Activated CD4-positive, alpha-beta T cell treated with anti-CD3 and anti-CD28 coated beads, Interleukin-2, amount 50 U/mL, for 1 hour (primary cell): ENCODE data around the gene TNFRSF13B.
"Not testable (repeated sequence)": the region's sequence is repeated elsewhere in the genome, so short reads cannot be mapped to it uniquely, and the experiment has no call there.

Experiments used
- DNase-seq: peaks from one replicate; pipeline ENCODE4 v3.0.0-alpha.2; 2020

TNFRSF13B gene

DNA sequence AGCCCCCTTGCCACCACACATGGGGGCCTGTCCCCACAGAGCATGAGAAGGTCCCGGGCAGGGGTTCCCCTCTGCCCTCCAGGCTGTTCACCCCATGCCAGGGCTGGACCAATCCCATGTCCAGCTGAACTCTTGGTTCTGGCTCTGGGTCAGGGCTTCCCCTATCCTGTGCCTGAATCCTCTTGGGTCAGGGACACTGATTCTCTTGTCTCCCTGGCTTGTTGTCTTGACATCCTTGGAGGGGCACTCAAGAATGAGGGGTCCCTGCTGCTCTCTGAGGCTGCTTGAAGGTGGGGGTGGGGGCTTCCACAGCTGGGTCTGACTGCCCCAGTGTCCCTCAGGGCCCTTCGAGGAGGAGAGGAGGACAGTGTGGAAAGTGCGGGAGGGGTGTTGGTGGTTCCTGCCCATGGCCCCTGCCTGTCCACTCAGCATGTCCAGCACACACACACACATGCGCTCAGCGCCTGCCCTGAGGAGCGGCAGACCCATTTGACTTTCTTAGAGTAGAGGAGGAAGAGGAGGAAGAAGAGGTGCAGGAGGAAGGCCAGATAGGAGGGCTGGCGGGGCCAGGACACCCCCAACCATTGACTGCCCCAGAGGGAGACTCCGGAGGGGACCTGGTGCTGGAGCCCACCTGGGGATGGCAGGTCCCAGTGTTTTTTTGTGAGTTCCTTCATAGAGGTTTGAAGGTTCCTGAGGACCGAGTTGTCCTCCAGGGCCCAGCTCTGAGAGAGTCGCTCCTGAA lies 47.0 kb downstream of the TNFRSF13B start:
- DNase-seq = no peak

DNA sequence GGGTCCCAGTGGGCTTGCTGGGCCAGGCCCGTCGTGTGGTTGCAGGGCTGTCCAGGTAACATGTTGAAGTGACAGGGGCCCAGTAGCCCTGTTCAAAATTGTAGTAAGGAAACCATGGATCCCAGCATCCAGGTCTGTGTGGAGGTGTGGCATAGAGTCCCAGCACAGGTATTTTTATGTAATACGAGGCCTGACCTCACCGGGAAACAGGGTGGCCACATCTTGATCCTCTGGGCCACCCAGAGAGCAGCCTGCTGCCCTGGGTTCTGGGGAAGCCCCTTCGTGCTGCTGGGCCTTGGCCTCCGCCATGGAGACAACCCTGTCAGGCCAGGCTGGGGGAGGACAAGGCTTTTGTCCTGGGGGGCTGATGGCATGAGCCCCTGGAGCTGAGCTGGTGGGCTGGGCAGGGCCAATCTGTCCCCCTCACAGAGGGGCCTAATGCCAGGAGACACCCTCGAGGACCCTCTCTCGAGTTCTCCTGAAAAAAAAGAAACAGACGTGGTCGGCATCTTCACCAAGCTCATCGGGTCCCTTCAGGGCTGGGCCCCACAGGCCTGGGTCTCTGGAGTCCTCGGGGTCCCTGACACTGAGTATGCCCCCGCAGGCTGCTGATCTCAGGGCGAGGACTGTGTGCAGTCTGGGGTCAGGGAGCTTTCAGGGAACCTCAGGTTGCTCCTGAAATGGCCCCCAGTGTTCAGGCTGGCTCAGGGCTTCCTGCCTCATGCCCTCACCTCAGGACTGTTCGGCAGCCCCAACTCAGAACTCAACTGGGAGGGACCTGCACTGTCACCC lies 47.8 kb downstream of the TNFRSF13B start:
- no peak for DNase-seq

DNA sequence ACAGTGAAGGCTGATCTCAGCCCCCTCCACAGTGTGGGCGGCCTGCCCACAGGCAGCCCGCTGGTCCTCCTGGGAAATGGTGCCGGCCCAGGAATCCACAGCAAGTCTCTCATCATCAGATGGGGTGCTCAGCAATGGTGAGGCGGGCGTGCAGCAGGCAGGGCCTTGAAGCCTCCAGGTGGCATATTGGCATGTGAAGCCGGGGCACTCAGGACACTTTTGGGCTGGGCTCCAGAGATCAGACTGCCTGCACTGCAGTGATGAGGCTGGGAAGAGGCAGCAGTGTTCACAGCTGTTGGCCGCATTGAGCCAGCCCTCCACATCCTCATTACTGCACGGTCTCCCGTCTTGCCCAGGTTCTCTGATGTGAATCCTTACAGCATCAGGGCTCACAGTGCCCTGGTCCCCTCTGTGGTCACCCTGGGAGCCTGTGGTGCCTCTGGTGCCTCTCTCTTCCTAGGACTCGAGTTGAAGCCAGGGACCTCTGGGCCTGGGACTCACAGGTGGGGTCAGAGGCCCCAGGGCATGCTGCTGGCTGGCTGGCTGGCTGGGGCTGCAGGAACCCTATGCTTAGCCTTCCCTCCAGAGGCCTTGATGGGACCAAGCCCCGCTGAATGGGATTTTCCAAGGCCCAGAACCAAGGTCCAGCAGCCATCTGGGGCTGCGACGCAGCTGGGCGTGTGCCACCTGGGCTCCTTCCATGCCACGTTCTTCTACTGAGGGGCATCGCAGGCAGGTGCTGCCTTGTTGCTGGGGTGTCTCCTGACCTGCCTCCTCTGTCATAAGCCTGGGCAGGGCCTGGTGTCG lies 48.6 kb downstream of the TNFRSF13B start:
- no peak for DNase-seq

DNA sequence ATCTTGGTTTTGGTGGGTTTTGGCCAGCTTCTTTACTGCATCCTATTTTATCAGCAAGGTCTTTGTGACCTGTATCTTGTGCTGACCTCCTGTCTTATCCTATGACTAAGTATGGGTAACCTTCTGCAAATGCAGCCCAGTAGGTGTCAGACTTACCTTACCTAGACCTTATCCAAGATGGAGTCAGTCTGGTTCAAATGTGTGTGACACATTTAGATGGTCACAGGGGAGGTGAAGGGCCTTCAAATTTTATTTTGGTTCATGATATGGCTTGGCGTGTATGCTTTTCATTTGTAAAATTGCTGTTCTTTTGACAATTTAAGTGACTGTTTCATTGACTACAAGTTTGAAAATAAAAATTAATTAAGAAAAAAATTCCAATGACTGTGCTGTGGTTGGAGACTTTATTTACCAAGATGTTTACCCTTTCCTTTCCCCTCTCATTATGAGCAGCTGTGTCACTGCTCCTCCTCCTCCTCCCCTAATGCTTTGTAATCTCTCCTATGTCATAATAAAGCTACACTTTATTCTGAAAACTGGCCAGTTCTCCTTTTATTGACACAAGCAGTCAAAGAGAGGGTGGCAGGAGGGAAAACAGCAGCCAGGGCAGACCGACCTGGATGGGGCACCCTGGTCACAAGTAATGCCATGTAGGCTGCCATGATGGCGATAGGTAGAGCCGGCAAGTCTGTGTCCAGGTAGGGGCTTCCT lies 49.4 kb downstream of the TNFRSF13B start:
- no peak for DNase-seq

DNA sequence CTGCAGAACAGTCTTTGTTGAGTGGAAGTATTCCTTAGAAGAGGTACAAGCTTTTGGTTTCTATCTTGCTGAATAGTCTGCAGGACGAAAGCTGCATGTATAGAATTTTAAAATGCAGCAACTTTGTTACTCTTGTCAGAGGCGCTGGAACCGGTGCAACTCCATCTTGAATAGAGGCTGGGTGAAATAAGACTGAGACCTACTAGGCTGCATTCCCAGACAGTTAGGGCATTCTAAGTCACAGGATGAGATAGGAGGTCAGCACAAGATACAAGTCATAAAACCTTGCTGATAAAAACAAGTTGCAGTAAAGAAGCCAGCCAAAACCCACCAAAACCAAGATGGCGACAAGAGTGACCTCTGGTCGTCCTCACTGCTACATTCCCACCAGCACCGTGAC lies 50.5 kb downstream of the TNFRSF13B start:
- DNase-seq = not testable (repeated sequence)

DNA sequence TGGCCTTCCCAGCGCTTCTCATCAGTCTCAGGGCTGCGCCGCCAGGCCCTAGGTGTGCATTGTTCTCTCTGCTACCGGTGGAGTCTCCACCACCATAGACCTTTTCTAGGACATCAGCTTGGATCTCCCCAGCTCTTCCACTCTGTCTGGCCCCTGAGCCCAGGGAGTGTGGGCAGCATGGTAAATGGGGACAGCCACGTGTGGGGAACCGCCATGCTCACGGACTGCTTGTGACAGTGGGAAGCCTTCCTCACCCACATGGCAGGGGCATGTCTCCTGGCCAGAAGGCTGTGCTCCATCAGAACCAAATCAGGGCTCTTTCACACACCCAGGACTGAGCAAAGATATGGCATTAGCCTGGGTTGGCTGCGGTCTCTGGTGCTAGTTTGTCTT lies 51.3 kb downstream of the TNFRSF13B start:
- DNase-seq = no peak

DNA sequence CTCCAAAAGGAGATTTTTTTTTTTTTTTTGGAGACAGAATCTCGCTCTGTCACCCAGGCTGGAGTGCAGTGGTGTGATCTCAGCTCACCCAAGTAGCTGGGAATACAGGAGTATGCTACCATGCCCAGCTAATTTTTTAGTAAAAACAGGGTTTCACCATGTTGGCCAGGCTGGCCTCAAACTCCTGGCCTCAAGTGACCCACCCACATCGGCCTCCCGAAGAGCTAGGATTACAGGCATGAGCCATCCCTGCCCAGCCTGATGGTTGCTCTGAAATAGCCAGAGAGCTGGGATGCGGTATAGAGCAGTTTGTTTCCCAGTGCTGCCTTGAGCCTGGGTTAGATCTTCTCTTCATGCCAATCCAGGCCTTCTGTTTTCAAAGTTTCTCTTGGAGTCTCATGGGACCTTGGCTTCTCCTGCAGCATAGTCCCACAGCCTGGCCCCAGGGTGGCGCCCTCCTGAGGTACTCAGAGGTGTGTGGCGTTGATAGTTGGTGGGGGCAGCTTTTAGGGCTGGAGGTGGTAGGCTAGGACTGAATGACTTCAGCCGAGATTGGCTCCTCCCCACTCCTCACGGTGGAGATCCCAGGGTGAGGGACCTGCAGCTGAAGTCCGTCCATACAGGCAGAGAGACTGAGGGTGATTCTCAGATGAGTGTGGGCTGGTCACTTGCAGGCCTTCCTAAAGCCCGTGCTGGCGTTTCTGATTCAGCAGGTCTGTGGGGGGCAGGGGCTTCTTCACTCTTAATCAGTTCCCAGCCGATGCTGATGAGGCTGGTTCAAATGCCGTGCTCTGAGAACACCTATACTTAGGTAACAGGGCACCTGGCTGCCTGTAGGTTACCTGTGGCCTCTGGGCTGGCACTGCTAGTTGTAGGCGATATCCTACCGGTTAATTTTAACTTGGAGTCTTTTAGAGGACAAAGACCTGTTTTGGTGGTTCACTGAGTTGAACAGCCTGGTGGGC lies 52.0 kb downstream of the TNFRSF13B start:
- DNase-seq = no peak

DNA sequence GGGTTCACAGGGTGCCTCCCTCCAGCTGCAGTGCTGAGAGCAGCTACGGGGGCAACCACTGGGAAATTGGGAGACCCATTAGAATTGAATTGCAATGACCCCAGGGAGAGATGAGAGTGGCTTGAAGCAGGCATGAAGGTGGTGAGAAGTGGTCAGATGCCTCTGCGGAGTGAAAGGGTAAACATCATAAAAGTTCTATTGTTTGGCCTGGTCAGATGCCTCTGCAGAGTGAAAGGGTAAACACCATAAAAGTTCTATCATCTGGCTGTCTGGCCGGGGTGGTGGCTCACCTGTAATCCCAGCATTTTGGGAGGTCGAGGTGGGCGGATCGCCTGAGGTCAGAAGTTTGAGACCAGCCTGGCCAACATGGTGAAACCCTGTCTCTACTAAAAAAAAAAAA lies 53.5 kb downstream of the TNFRSF13B start:
- DNase-seq = no peak

DNA sequence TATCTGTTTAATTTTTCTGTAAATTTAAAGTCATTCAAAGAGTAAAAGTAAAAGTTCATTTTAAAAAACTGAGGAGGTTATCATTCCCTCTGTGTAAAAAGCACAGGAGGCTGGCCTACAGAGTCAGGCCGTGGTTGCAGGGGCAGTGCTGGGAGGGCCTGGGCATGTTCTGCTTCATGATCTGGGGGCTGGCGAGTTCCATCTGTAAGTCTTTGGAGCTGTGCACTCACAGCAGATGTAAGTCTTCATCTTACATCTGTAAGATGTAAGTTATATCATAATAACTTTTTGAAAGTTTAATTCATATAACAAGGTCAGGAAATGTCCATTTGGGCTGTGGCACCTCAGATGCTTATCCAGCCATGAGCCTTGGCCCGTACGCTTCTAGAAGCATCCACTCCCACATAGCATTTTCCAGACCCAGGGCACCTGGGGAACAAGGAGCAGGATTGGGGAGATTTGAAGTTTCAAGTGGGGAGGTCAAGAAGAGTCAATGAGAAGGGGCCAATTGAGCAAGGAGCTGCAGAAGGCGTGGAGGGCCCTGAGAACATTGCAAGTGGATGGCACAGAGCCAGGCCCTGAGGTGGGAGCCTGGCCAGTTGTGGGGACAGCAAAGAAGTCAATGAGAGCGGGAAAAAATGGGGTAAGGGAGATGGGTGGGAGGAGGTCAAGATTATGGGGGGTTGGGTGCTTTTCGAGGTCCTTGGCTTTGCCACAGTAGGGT lies 54.1 kb downstream of the TNFRSF13B start:
- DNase-seq = no peak

DNA sequence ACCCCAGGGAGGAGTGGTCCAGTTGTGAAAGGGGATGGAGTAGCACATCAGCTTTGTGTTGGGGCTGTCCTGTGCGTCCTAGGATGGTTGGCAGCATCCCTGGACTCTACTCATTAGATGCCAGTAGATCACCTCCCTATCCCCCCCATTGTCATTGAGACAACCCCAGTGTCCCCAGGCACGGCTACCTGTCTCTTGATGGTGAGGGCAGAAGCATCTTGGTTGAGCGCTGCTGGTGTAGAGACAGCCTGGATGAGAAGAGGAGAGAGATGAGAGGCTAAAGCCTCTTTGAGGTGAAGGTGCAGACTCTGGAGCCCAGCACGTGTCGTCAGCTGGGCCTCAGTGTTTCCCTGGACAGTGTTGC lies 55.4 kb downstream of the TNFRSF13B start:
- DNase-seq = no peak

DNA sequence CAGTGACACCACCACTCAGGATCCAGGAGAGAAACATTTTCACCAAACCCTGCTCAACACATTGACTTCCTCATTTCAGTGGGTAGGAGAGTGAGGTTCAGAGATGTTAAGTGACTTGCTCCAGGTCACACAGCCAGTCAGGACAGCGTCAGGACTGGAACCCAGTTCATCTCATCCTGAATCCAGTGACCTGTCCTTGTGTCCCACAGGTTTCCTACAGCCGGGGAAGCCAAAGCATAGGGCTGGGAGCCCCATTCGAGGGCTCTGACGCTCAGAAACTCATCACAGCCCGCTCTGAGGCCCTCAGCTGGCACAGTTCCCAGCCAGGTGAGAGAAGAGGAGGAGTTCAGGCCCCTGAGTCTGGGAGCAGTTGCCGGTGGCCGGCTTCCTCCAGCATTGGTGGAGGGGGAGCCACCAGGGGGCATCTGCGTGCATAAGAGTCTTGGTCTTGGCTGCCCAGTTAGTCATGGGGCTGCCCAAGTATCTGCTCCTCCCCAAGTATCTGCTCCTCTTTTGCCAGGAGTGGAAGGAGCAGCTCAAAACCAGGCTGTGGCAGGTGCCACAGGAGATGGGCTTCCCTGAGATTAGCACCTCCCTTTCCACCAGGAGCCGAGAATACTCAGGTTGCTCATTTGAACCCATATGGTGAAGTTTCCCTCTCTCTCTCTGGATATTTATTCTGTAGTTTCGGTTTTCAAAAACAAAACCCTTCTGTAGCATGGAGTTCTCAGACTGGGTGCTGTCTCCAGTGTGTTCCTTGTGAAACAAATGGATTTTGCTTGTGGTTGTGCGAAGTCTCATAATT lies 56.0 kb downstream of the TNFRSF13B start:
- no peak for DNase-seq

DNA sequence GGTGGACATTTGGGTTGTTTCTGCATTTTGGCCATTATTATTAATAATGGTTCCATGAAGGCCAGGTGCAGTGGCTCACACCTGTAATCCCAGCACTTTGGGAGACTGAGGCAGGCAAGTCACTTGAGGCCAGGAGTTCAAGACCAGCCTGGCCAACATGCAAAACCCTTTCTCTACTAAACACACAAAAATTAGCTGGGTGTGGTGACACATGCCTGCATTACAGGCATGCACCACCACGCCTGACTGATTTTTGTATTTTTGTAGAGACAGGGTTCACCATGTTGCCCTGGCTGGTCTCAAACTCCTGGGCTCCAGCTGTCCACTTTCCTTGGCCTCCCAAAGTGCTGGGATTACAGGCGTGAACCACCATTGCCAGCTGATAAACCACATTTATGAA lies 58.5 kb downstream of the TNFRSF13B start:
- no peak for DNase-seq

DNA sequence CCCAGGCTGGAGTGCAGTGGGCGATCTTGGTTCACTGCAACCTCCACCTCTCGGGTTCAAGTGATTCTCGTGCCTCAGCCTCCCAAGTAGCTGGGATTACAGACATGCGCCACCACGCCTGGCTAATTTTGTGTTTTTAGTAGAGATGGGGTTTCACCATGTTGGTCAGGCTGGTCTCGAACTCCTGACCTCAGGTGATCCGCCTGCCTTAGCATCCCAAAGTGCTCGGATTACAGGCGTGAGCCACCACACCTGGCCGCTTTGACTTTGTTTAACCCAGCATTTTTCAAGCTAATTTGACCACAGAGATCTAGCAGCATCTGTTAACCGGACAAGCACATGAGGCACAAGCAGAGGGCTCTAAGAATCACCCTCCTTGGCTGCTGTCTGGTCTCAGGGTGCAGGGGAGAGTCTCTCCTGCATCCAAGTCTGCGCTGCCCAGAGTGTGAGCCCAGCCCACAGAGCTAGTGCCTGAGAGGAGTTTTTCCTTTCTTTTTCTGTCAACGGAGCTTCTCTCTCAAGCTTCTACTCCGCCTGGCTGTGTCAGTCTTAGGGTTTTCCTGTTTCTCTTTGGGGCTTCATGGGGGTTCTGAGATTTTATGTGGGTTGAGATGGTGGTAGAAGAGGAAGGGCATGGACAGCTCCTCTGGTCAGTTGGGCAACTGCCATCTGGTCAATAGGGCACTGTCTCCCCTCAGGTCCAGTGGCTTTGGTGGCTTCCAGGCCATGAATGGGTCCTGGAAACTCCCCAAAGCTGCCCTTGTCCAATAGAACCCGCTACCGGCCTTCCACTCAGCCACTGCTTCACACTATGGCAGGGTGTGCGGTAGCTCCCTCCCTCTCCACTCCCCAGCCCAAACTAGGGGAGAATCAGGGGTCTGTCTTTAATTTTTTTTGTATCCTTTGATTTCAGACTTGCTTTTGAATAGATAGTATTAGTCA lies 59.6 kb downstream of the TNFRSF13B start:
- no peak for DNase-seq

DNA sequence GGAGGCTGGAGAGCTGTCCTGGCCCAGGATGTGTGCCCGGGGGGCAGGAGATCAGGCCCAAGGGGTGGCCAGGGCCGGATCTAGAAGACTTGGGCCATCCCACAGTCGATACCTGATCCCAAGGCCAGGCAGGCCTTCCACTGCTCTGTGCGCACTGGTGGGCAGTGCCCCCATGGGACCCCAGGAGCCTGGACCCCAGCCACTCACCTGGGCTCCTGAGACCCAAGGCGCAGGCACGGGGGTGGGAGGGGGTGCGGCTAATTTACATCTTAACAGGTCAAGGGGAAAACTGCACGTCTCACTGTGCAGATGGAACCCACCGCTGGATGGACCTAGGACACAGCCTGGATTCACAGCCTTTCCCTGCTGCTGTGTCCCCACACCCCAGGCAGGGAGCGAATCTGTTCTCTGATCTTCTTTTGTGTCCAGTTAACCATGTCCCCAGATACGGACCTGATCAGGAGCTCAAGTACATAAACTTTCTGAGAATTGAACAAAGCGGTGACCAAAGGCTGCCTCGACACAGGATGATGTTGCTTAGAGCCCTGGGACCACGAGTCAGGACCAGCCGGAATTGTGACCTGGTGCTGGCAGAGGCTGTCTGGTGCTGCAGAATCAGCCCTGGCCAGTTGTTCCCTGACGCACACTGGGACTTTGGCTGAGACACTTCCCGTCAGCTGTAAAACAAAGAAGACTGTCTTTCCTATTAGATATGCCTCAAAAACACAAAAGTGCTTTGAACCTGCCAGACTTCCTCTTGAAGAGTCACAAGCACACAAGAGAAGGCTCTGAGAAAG lies 60.6 kb downstream of the TNFRSF13B start:
- peak; percentile 20 for DNase-seq

DNA sequence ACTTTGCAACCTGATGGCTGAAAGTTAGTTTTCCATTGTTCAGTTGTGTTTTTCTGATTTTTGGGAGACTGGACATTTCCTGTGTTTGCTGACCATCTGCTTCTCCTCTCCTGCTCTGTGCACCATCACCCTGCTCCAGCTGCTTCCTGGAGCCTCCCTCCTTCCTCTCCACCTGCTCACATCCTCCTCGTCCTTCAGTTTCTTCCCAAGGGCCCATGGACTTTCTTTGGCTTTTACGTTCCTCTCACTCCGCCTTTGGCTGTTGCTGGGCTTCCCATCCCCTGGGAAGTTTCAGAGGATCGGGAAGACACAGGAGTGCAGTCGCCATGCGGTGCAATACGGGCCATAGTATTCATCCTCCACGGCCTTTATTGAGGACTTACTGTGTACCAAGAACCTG lies 61.6 kb downstream of the TNFRSF13B start:
- DNase-seq = no peak

DNA sequence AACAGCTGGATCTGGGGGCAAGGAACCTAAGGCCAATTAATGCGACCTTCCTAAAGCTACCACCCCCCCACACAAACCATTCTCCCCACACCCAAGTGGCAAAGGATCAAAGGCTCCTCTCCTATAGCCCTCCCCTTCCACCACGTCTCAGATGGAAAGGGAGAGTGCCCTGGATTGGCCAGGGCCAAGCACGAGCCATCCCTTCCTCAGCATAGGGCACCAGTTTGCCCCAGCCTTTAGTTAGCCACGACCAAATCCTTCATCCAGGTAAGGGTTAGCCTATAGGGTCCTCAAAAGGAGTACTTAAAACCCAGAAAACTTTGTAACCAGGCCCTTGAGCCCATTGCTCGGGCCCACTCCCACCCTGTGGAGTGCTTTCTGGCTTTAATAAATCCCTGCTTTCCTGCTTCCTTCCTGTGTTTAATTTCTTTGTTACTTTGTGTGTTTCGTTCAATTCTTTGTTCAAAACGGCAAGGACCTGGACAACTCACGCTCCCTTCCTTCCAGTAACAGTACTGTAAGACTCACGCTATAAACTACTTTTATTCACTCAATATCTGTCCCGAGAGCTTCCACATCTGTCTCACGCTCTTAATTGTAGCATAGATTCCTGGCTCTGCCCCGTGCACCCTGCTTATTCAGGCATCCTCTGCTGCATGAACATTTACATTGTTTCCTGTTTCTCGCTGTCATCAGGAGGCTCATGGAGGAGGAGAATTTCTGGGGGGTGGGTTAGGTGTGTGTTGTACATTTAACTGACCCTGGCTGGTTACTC lies 62.3 kb downstream of the TNFRSF13B start:
- no peak for DNase-seq

DNA sequence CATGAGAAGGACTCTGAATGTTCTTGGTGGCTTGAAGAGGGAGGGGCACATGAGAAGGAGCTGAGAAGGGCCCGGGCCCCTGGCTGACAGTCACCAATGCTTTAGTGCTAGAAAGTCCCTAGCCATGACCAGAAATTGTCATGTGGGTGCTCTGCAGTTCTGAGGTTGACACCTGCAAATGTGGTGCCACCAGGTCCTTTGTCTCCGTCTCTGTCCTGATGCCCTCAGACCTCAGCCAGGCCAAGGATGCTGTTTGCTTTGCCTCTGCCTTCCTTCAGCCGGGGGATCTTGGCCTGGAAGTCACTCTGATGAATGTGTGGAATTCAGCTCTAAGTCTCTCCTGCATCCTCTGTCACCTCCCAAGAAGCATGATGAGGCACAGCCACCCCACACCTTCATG lies 63.6 kb downstream of the TNFRSF13B start:
- no peak for DNase-seq
